Liver (tissue), 3 donors: Measurements from ENCODE around the gene LNX1.

Source experiments
- FOXA1 ChIP-seq: IDR thresholded peaks from 2 replicates; pipeline ENCODE4 v1.6.1; 2016; ENCODE audit warnings: antibody characterized with exemption
- TF ChIP-seq, protein P1 (sequence below): IDR thresholded peaks from 2 replicates; pipeline ENCODE4 v1.6.1; 2016; ENCODE audit warnings: antibody characterized with exemption
- TF ChIP-seq, protein P2 (sequence below): fragments of 150-350 bp; IDR thresholded peaks from 2 replicates; pipeline ENCODE4 v1.5.1; 2017; ENCODE audit warnings: improper control_type of control experiment, low read depth, low read length; ENCODE audit not compliant: missing input control
- donor health status: healthy.
- donor health status: healthy.

DNA sequence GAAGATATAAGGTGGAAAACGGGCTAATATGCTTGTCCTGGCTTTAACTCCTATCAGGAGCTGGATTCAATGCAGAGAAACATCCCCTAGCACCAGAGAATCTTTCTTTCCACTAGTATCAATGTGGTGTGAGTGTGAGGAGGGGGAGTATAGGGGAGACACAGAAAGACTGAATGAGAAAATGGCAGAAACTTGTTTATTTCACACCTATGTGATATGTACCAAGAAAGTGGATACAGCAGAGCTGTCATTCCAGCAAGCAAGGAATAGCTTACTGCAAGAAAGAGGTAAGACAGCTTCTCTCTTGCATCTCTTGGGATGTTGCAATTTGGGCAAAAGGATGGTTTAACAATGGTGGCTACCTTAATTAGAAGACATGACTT, 105.6 kb downstream of the LNX1 start:
- TF ChIP-seq, protein P1, sequence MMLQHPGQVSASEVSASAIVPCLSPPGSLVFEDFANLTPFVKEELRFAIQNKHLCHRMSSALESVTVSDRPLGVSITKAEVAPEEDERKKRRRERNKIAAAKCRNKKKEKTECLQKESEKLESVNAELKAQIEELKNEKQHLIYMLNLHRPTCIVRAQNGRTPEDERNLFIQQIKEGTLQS, result no peak
- TF ChIP-seq, protein P2, sequence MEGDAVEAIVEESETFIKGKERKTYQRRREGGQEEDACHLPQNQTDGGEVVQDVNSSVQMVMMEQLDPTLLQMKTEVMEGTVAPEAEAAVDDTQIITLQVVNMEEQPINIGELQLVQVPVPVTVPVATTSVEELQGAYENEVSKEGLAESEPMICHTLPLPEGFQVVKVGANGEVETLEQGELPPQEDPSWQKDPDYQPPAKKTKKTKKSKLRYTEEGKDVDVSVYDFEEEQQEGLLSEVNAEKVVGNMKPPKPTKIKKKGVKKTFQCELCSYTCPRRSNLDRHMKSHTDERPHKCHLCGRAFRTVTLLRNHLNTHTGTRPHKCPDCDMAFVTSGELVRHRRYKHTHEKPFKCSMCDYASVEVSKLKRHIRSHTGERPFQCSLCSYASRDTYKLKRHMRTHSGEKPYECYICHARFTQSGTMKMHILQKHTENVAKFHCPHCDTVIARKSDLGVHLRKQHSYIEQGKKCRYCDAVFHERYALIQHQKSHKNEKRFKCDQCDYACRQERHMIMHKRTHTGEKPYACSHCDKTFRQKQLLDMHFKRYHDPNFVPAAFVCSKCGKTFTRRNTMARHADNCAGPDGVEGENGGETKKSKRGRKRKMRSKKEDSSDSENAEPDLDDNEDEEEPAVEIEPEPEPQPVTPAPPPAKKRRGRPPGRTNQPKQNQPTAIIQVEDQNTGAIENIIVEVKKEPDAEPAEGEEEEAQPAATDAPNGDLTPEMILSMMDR, result no peak
- no peak for TF ChIP-seq FOXA1
